NCI-H2029 (cell line): ENCODE measurements around the gene ANKRD52.
"Not testable (repeated sequence)": the region's sequence is repeated elsewhere in the genome, so short reads cannot be mapped to it uniquely, and the experiment has no call there.

ENCODE experiments used
- DNase-seq: peaks from one replicate; lab custom pipeline; 2025; lab: John Stamatoyannopoulos, UW

The ANKRD52 gene

DNA sequence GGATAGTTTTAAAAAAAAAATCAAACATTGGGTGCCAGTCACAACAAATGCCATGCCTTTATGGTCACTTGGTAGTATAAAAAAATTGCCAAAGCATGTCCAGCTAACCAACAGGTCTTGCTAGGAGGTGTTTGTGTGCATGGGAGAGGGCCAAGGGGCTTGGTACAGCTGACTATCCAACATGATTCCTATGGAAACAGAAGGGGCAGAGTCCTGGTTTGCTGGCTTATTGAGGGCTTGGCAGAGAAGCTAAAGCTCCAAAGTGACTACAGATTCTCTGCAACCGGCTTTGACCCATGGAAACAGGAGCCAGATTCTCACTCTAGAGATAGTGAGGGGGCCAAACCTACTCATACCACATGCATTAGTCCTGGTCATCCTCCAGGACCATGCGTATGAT is 14.3 kb upstream of the ANKRD52 start:
- not testable (repeated sequence) for DNase-seq

DNA sequence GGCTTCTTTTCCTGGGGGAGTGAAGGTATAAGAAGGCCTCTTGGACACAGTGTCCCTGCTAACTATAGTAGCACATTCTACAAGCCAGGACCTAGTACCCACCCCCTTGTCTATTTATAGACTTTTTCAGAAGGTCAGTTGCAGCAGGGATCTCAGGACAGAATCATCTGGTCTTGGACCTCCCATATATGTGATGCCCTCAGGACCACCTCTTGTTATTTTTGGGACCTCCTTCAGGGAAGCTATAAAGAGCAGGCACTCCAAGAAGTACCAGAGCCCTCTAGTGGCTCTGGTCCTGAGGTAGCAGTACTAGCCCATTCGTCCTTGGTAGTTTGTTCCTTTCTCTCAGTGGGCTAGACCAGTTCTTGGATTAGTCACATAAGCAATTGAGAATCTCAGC is 12.8 kb upstream of the ANKRD52 start:
- no peak for DNase-seq

GRCh38 chr12:56267443-56268071 is 9.4 kb upstream of the ANKRD52 start:
- DNase-seq, result no peak

GRCh38 chr12:56266693-56267442 is 8.7 kb upstream of the ANKRD52 start, which contains the start of gene COQ10A:
COQ10A (plus strand) TSS chr12:56266942; CDS start chr12:56267119, 177 bp downstream.
- peak; percentile 80 for DNase-seq

DNA sequence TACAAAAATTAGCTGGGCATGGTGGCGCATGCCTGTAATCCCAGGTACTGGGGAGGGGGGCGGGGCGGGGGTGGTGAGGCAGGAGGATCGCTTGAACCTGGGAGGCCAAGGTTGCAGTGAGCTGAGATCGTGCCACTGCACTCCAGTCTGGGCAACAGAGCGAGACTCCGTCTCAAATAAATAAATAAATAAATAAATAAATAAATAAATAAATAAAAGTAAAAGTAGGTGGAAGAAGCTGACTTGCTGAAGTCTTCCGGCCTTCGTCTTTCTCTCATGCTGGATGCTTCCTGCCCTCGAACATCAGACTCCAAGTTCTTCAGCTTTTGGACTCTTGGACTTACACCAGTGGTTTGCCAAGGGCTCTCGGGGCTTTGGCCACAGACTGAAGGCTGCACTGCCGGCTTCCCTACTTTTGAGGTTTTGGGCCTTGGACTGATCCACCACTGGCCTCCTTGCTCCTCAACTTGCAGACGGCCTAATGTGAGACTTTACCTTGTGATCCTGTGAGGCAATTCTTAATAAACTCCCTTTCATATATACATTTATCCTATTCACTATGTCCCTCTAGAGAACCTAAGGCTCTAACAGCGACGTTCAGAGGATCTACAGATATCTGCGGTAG is 8.0 kb upstream of the ANKRD52 start:
- DNase-seq, result not testable (repeated sequence)

DNA sequence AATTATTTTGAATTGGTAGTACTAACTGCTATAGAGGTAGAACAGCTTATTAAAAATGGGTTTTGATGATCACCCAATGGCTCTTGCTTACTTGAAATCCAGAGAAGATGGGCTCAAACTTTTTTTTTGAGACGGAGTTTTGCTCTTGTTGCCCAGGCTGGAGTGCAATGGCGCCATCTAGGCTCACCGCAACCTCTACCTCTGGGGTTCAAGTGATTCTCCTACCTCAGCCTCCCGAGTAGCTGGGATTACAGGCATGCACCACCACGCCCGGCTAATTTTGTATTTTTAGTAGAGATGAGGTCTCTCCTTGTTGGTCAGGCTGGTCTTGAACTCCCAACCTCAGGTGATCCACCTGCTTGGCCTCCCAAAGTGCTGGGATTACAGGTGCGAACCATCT is 4.8 kb upstream of the ANKRD52 start:
- not testable (repeated sequence) for DNase-seq

DNA sequence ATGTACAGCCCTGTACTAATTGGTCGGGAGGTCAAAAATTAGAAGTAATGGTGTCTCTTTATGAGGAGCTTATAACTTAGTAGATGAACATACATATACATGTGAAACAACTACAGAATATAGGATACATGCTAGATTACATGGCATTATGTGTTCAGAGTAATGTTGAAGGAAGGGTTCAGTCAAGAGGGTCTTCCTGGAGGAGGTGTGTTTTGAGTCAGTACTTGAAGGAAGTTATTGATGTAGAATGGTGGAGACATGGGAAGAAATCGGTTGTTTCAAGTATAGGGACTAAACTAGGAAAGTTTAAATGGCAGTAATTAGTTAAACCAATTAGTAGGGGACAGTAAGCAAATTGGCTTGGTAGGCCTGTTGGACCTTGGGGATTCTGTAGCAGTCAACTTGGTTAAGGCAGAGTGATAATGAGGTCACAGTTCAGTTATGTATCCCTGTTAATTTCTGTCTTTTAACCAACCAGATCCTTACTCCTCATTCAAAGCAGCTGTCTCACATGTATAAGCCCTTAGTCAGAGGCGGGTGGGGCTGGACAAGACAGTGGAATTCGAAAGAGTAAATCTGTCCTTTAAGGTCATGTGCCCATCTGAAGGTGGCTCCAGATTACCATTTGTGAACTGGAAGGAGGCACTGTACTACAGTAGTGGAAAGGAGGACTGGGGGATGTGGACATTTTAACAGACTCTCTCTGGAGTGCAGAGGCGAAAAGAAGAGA is 3.5 kb upstream of the ANKRD52 start:
- DNase-seq, result no peak

DNA sequence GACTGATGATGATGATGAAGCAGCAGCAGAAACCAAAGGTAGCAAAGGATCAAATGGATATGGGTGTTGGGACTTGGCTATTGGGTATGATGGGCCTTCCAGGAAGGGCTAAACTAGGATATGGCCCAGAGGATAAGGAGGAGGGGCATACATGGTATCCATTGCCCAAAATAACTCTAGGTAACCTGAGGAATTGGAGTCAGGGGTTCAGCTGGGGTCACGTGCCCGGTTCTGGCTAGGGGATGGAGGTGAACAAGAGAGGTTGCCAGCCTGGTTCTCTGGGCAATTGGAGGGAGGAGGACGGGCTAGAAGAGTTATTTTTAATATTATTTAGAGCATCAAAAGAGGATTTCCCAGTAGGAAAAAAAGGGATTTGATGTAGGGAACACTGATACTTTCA is 2.7 kb upstream of the ANKRD52 start:
- no peak for DNase-seq

- no peak for DNase-seq
Measured at GRCh38 chr12:56260380-56260779, 2.2 kb upstream of the ANKRD52 start.

DNA sequence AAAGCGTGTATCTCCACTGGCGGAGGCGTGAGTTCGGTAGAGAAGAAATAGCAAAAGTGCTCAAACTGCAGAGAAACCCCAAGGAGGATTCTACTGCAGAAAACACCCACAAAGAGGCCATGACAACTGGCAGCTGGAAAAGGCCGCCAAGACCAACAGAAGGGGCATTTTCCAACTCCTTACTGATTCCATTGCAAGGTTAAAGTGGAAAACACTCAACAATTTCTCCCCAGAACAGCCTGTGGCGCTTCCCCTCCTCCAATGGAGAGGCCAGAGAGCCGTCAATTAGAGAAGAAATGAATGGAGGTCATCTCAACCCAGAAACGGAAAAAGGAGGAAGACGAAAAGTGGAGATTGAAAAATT is 618 bp upstream of the ANKRD52 start:
- no peak for DNase-seq

DNA sequence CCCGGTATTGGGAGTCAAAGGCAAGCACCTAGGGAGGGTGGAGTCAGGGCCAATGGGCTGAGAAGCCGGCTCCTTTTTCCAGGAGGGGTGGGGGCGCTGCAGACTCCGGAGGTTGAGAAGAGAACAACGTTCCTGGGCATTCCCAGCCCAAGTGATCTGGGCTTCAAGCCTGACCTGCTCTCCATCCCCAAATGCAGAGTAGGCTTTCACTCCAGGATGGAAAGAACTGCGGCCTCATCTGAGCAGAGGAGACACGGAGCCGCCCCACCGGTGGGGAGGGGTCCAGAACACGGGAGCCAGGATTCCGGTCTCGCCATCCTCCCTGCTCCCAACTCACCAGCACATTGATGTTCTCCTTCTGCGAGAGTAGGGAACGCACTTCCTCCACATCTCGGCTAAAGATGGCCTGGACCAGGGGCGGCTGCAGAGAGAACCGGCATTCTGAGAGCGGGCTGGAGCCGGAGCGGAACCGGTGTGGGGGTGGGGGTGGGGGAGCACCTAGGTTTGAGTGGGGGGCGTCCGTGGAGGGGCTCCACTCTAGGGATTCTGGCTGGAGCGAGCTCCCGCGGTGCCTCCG is 605 bp downstream of the ANKRD52 start:
- DNase-seq, result no peak

DNA sequence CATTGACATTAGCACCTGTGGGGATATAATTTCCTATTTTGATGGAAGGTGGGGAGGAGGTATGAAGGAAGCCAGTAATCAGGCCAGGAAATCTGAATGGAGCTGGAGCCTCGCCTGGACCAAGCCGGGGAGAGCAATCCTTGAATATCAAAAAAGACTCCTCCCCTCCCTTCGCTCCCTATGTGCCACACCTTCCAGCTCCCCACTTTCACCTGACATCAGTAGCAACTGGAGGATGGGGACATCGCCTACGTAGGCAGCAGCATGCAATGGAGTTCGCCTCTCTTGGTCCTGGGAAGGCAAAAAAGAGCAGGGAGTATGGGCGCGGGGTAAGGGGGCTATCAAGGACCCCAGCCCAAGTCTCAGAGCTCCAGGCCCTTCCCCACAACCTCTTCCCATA is 1.1 kb downstream of the ANKRD52 start:
- DNase-seq, result no peak

GRCh38 chr12:56256326-56256960 is 1.7 kb downstream of the ANKRD52 start:
- DNase-seq, result no peak

DNA sequence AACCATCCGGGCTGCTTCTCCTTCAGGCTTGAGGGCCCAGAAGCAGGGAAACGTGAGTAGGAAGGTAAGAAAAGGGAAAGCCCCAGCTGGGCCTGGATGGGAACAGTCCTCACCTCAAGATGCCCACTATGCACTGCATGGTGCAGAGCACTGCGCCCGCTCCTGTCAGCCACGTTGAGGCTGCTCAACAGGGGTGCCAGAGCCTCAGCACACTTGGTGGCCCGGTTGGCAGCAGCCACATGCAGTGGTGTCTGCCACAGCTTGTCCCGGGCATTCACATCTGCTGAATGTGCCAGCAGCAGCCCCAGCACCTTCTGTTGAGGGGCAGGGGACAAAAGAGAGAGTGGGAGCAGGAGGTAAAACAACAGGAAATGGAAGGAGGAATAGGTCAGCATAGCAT is 2.5 kb downstream of the ANKRD52 start:
- DNase-seq, result no peak

GRCh38 chr12:56253091-56253490 is 5.1 kb downstream of the ANKRD52 start:
- no peak for DNase-seq

GRCh38 chr12:56252649-56253048 is 5.5 kb downstream of the ANKRD52 start:
- DNase-seq, result no peak

DNA sequence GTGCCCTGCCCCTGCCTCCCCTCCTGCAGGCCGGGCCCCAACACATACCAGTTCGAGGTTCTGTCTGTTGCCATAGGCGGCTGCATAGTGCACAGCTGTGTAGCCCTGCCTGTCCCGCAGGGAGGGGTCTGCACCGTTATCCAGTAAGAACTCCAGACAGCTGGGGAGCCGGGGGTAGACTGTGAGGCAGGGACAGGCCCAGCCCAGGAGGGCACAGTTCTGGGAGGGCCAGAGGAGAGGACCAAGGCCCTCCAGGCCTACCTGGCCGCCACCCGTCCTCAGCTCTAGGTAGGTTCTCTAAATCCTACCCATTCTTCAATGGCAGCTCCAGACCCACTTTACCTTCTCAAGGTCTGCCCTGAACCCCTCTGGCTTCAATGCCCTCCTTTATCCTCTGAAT is 9.5 kb downstream of the ANKRD52 start:
- DNase-seq, result no peak

- DNase-seq, result no peak
Measured at GRCh38 chr12:56247923-56248322, 10.3 kb downstream of the ANKRD52 start.

- DNase-seq, result no peak
Measured at GRCh38 chr12:56244494-56244893, 13.7 kb downstream of the ANKRD52 start.

GRCh38 chr12:56243731-56244181 is 14.4 kb downstream of the ANKRD52 start:
- DNase-seq, result no peak

DNA sequence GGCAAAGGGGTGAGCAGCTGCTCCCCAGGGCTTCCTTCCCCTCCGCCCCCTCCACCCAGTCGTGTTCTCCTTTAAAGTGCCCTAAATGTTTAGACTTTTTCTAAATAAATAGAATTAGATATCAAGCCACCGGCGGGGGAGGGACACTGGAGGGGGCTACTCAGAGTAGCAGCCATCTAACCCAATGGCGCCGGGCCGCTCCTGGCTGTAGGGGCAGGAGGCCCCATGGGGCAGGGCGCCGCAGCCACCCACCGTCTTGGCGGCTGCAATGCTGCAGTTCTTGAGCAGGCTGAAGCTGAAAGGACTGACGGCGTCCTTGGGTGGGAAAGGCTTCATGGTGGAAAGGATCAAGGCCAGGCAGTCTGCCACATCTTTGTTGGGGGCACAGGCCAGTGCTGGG is 15.2 kb downstream of the ANKRD52 start:
- no peak for DNase-seq
